SW480 (cell line): ENCODE results near the gene SRPK3.

ENCODE experiments used
- DNase-seq: peaks from one replicate; pipeline ENCODE4 v3.0.0-alpha.2; 2016; ENCODE audit warnings: low spot score

Gene SRPK3

GRCh38 chrX:153770601-153771414 lies 10.0 kb upstream of the SRPK3 start:
- DNase-seq: no peak

GRCh38 chrX:153771415-153772315 lies 9.2 kb upstream of the SRPK3 start:
- no peak for DNase-seq

- DNase-seq: no peak
Measured at GRCh38 chrX:153772316-153773217, 8.3 kb upstream of the SRPK3 start.

DNA sequence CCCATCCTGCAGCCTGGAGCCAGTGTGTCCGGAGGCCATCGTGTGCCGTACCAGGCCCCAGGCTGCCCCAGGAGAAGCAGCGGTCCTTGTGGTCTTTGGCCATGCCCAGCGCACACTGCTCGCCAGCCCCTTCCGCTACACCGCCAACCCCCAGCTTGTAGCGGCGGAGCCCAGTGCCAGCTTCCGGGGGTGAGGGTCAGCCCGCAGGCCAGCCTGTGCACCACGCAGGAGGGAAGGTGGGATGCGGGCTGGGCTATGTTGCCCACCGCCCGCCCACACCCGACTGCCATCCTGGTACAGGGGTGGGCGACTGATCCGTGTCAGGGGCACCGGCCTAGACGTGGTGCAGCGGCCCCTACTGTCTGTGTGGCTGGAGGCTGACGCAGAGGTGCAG lies 7.6 kb upstream of the SRPK3 start:
- DNase-seq: no peak

- DNase-seq: no peak
Measured at GRCh38 chrX:153773741-153774575, 6.9 kb upstream of the SRPK3 start.

GRCh38 chrX:153774576-153775292 lies 6.1 kb upstream of the SRPK3 start:
- no peak for DNase-seq

DNA sequence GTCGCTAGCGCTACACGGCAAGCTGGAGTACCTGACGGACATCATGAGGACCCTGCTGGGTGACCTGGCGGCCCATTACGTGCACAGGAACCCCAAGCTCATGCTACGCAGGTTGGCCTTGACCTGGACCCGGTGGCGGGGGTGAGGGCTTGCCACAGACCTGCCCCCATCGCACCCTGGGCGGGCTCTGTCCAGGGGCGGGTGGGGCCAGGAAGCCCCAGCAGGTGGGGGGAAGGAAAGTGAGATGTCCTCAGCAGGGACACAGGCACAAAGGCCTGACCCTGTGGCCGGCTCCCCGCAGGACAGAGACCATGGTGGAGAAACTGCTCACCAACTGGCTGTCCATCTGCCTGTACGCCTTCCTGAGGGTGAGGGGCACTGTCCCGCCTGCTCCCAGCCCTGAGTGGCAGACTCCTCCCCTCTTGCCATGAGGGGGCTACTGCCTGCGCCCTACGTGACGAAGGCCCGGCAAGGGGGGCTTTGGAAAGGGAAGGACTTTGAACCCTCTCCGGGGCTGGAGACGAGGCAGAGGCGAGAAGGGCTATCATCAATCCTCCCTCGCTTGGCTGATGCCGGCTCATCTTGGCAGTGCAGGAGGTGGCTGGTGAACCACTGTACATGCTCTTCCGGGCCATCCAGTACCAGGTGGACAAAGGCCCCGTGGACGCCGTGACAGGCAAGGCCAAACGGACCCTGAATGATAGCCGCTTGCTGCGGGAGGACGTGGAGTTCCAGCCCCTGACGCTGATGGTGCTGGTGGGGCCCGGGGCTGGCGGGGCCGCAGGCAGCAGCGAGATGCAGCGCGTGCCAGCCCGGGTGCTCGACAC lies 5.3 kb upstream of the SRPK3 start:
- DNase-seq: no peak

GRCh38 chrX:153776120-153776599 lies 4.7 kb upstream of the SRPK3 start:
- peak; percentile 22 for DNase-seq

- DNase-seq: peak; percentile 28
Measured at GRCh38 chrX:153776611-153777045, 4.2 kb upstream of the SRPK3 start.

DNA sequence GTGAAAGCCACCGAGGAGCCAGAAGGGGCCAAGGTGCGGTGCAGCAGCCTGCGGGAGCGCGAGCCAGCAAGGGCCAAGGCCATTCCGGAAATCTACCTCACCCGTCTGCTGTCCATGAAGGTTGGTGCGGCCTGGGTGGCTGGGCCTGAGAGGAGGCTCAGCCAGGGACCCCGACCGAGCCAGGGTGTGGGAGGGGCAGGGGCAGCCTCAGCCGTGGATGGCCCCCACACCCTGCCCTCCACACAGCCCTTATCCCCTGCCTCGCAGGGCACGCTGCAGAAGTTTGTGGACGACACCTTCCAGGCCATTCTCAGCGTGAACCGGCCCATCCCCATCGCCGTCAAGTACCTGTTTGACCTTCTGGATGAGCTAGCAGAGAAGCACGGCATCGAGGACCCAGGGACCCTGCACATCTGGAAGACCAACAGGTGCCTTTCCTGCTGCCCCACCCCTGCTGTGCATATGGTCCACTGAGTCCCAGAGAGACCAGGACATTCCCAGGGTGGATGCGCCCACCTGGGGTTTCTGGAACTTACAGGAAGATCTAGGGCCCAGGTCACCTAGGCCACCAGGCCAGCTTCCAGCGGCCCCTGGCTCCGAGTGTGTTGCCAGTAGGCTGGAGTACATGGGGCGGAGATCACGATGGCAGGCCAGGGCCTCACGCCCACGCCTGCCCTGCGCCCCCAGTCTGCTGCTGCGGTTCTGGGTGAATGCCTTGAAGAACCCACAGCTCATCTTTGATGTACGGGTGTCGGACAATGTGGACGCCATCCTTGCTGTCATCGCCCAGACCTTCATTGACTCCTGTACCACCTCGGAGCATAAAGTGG lies 3.4 kb upstream of the SRPK3 start:
- DNase-seq: no peak

- DNase-seq: no peak
Measured at GRCh38 chrX:153778181-153778580, 2.7 kb upstream of the SRPK3 start.

GRCh38 chrX:153778684-153779101 lies 2.1 kb upstream of the SRPK3 start:
- no peak for DNase-seq

GRCh38 chrX:153779891-153780677 lies 757 bp upstream of the SRPK3 start:
- no peak for DNase-seq

DNA sequence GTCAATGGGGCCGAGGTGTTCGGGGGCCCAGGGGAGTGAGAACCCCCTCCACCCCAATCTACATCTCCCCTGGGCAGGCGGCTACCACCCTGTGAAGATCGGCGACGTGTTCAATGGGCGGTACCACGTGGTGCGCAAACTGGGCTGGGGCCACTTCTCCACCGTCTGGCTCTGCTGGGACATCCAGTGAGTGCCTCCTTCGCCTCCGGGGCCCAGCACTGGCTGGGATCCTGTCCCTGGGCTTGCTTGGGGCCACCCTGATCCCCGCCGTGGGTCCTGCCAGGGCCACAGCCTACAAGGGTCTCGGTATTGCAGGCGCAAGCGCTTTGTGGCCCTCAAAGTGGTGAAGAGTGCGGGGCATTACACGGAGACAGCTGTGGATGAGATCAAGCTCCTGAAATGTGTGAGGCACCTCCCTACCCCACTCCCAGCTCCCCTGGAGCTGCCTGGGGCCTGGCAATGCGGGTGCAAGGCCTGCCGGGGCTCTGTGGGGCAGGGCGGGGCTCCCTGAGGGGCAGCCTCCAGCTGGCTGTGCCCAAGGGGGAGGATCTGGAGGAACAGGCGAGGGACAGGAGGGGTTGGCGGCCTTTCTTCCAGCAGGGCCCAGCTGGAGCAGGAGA lies 697 bp downstream of the SRPK3 start:
- DNase-seq: no peak

DNA sequence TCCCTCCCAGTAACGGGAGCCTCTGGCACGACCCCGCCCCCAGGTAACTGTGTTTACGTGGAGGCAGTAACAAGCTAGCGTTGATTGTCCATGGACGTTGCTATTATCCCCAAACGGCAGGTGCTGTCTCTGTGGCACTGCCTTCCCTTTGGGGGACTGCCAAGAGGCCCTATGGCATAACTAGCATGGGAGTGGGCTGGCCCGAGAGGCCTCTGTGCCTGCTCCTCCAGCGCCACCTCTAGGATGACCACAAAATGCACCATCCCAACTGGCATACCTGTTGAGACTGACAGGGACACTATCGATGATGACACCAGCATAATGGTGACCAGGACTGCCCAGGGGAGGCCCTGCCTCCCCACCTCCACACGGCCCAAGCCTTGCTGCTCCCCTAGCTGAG lies 1.5 kb downstream of the SRPK3 start:
- DNase-seq: no peak

DNA sequence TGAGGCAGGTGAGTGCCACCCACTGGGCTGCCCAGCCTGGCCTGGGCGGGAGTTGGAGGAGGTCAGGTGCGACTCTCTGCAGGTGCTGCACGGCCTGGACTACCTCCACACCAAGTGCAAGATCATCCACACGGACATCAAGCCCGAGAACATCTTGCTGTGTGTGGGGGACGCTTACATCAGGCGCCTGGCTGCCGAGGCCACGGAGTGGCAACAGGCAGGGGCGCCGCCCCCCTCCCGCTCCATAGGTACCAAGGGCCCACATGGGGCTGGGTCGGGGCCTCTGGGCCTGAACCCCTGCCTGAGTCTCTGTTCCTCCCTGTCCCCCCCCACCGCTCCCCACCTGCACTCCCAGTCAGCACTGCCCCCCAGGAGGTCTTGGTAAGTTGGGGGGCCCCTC lies 2.0 kb downstream of the SRPK3 start:
- DNase-seq: no peak

DNA sequence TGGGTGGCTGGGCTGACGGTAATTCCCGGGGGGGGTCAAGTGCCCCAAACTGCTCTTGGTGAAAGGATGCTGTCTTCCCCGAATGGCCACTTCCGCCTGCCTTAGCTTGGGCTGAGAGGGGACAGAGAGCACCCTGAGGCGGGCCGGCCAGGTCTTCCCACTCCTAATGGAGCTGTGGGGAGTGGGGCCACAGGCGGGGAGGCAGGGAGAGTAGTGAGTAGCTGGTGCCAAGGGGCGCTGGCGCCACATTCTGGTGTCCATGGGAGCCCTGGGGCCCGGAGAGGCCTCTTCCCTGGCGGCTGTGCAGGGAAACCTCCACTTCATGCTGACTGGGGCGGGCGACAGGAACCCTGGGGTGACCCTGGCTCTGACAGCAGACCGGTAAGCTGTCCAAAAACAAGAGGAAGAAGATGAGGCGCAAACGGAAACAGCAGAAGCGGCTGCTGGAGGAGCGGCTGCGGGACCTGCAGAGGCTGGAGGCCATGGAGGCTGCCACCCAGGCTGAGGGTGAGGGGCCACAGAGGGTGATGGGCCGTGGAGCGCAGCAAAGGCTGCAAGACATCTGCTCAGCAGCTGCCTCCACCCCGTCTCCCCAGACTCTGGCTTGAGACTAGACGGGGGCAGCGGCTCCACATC lies 2.7 kb downstream of the SRPK3 start:
- DNase-seq: no peak
